ENCODE results near the gene EGFR.

EGFR gene

DNA sequence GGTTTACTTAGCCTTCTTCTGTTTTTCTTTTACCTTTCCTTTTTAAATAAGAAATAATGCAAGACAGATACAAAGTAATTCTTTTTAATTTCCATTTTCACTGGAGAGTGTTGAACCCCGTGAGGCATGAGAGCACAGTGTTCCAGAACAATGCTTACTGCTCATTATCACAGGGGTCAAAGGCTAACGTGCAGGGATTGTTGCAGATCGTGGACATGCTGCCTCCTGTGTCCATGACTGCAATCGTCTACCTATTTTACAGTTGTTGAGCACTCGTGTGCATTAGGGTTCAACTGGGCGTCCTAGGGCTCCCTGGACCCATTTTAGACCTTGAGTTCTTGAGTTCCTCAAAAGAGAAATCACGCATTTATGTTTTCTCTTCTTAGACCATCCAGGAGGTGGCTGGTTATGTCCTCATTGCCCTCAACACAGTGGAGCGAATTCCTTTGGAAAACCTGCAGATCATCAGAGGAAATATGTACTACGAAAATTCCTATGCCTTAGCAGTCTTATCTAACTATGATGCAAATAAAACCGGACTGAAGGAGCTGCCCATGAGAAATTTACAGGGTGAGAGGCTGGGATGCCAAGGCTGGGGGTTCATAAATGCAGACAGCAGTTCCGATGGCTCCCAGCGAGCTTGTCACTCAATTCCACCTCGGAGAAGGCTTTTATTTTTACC is 124.2 kb downstream of the EGFR start:
- DNase-seq: no peak

DNA sequence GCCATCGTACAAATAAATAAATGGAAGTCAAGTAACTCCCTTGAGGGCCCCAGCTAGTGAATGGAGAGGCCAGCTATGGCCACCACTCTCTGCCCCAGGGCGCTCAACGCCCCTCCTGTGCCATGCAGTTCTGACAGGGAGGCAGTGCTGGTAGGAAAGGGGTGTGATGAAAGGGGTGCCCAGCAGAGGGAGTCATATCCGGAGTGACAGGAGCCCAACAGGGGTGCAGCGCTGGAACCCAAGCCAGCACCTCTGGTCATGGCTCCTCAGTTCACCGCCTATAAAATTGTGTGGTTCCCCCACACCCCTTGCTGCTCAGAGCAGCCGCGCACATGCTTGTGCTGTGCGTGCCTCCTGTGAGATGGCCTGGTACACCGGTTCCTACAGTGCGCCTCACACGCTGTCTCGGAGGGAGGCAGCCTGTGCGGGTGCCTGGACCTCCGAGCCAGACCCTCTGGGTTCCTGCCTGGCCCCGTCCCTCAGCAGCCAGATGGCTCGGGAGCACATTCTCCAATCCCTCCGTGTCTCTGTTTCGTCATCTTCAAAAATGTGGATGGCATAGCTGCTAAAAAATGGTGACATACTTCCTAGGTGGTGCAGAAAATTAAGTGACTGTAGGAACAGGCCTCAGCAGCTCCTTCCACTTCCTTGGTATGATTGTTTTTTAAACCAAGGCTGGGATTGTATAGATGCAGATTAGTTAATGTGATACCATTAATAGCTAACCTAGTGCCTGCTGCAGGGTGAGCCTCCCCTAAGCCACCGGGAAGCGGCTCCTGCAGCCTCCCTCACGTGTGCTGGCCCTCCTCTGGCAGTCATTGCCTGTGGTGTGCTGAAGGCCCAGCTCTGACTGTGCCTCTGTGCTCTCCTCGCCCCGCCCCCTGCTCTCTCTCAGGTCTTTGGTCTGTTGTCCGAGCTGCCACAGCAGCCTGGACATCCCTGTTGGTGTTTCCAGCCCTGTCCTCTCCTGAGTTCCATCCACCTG is 125.8 kb downstream of the EGFR start:
- no peak for DNase-seq

DNA sequence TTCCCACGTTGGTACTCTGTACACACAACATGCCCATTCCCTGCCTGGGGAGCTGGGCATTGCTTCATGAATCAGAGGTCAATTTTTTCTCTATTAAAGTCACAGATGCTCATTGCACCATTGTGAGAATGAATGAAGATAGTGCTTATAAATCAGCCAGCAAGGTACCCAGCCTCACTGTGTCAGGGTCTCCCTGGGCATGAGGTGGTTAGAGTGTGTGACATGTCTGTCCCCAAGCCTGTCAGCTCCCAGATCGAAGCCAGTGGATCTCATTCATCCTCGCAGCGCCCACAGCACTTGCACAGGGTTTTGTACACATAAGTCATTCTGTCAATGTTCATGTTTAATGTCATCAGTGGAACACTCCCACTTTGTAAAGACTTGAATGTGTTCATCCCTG is 126.8 kb downstream of the EGFR start:
- no peak for DNase-seq

DNA sequence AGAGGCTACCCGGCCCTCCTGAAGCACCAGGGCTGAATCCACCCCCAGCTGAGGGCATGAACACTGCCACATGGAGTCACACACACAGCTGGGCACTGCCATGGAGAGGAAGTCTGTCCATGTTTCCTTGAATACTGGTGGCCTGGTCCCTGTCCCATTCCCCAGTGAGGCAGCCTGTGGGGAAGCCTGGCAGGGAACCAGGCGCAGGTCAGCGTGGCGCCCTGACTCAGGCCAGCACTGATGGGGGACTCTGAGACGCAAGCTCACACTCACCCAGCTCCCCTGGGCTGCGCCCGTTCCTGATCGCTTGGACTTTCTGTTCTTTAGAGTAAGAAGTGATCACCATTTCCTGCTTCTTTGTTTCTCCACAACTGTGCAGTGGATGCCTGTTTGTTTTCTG is 128.3 kb downstream of the EGFR start:
- DNase-seq: no peak

DNA sequence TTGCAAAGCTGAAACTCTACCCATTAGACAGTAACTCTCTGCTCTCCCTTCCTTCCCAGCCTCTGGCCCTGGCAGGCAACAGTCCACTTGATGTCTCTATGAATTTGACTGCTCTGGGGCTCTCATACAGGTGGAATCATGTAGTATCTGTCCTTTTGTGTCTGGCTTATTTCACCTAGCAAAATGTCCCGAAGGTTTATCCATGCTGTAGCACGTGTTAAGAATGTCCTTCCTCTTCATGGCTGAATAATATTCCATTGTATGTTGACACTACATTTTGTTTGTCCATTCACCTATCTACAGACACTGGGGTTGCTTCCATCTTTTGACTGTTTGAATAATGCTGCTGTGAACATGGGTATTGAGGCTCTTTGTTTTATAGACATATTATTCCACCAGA is 128.9 kb downstream of the EGFR start:
- no peak for DNase-seq

DNA sequence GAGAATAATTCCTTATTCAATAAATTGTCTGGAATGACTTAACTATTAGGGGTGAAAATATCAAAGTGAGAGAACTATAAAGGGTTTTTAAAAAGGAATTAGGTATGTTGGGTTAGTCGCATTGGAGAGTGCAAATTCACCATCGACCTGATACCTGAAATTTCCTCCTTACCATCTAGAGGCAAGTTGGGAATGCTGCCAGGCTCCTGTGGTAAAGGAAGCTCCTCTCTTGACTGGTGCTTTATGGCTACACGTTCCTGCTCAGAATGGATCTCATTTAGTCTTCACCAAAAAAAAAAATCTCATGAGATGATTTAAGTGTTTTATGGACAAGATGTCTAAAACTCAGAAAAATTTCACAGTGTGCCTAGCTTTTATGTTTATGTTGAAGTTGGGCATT is 129.8 kb downstream of the EGFR start:
- DNase-seq: no peak

DNA sequence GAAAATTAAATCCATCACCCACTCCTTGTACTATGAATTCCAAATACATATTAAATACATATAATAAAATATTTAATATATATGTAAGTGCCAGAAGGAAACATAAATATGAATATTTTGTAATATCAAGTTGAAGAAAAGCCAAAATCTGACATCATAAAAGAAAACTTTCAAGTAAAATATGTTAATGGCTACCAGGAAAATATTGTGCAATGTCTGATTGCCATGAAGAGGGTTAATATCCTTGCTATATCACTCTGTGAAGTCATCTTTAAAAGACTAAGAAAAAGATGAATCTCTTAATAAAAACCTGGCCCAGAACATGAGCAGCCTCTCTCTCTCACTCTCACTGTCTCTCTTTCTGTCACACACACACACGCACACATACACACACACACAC is 130.2 kb downstream of the EGFR start:
- DNase-seq: no peak

DNA sequence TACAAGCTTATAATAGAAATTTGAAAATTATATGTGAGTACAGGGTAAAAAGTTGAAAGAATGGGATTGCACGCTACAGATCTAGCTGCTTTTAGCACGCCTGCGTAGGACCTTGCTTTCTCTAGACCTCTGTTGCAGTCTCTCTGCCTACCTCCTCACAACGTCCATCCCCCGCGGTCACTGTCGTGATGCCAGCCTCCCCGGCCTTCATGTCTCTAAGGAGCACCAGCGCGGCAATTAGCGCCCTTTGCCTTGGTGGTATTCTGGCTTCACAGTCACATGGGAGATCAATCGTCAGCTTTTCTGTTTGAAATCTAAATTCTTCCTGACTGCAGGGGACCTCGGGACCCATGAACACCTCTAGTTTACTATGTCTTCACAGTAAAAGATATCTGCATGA is 131.3 kb downstream of the EGFR start:
- no peak for DNase-seq

DNA sequence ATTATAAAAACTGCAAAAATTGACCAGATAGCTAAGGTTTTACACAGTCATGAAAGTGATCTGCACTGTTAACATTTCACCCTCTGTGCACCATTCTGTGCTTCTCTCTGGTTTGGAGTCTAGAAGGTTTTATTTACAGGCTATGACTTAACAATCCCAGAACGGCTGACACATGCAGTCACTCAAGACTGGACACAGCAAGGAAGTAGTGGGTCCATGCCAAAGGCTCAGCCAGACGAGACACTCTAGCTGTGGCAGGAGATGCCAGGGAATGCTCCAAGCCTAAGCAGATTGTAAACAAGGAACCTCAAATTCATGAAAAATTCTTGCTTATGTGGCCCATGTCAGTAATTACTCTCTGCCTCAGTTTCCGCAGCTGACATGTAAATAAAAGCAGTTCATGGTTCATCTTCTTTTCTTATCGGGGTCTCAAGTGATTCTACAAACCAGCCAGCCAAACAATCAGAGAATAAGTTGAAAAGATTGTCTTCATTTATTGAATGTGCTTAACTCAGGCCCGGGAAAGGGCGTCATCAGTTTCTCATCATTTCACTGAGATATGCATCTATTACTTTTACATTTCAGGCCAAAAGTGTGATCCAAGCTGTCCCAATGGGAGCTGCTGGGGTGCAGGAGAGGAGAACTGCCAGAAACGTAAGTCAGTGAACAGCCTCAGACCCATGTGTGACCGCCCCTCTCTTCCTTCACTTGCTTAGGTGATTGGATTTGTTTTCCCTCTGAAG is 132.1 kb downstream of the EGFR start:
- DNase-seq: no peak

DNA sequence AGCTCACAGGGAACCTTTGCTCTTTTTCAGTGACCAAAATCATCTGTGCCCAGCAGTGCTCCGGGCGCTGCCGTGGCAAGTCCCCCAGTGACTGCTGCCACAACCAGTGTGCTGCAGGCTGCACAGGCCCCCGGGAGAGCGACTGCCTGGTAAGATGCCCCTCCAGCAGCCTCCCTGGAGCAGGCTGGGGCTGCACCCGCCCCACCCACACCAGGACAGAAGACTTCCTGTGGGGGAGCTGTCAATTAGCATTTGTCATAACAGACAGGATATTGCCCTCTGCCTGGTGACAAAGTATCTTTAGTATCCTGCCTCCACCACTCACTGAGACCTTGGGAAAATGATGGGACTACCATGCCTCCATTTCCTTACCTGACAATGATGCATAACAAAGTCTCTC is 133.7 kb downstream of the EGFR start:
- DNase-seq: no peak

DNA sequence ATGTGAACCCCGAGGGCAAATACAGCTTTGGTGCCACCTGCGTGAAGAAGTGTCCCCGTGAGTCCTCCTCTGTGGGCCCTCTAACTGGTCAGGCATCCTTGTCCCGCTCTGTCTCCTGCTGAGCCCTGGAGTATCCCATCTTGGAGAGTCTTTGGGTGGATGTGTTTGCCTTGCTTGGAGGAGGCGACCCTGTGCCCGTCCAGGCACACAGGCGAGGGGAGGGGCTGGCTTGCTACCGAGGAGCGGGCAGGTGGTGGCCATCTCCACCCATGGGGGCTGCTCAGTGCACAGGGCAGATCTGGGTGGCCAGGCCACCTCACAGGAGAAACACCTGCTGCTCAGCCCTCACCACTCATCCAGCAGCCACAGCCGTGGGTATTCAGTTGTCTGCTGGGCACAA is 135.3 kb downstream of the EGFR start:
- no peak for DNase-seq

DNA sequence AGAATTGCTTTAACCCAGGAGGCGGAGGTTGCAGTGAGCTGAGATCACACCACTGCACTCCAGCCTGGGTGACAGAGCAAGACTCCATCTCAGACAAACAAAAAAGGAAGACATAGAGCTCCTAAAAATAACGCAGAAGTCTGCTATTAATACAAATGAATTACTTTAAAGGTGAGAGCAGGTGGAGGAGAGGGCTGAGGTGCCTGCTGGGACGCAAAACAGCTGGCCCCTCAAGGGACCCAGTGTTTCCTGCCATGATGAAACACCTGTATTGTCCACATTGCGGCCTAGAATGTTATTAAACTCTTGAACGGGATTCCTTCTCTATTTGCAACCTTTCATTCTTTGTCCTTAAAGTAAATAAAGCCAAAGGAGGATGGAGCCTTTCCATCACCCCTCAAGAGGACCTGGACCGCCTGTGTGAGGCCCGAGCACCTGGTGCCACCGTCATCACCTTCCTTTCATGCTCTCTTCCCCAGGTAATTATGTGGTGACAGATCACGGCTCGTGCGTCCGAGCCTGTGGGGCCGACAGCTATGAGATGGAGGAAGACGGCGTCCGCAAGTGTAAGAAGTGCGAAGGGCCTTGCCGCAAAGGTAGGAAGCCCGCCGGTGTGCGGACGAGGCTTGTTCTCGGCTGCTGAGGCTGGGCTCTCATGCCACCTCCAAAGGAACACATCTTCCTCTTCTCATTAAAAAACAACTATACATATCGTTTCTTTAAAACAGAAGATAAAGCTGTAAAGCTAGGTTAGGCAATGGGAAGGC is 136.7 kb downstream of the EGFR start:
- no peak for DNase-seq

DNA sequence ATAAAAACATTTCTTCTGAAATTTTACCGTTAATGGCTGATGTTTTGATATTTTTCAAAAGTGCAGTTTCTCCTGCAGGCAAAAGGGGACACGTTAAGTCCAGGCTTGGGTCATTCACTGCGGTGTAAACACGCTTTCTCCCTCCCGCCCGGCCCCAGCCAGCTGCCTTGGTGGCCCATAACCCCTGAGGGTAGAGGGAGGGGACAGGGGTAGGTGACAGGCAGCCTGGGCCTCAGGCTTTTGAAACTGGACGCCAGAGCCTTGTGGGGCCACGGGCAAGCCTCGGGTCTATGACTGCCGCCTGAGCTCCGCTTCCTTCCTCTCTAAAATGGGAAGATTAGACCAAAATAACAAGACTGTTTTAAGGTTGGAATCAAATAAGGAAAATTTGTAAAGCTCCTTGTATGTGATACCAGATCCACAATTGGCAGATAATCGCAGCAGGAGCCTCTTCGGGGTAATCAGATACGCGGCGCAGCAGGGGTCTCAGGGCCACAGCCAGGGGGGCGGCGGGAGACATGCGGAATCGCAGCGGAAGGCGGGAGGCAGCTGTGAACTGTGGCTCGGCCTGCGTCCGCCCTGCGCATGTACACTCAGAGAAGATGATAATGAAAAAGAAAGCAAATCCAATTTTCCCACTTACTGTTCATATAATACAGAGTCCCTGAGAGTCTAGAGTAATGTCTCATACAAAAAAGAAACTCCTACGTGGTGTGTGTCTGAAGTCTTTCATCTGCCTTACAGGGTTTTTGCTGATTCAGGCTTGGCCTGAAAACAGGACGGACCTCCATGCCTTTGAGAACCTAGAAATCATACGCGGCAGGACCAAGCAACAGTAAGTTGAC is 138.3 kb downstream of the EGFR start:
- DNase-seq: no peak

DNA sequence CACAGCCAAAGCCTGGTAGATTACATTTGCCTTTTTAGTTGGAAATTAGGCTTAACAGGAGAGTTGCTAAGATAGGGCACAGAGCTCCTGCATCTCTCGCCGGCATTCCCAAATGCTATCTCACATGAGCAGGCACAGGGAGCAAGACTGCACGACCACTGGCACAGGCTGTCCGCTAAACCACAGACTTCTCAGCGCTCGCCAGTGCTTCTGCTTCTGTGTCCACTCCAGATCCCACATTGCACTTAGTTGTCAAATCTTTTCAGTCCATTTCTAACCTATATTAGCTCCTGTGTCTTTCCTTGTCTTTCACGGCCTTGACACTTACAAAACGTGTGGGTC is 138.9 kb downstream of the EGFR start:
- no peak for DNase-seq

DNA sequence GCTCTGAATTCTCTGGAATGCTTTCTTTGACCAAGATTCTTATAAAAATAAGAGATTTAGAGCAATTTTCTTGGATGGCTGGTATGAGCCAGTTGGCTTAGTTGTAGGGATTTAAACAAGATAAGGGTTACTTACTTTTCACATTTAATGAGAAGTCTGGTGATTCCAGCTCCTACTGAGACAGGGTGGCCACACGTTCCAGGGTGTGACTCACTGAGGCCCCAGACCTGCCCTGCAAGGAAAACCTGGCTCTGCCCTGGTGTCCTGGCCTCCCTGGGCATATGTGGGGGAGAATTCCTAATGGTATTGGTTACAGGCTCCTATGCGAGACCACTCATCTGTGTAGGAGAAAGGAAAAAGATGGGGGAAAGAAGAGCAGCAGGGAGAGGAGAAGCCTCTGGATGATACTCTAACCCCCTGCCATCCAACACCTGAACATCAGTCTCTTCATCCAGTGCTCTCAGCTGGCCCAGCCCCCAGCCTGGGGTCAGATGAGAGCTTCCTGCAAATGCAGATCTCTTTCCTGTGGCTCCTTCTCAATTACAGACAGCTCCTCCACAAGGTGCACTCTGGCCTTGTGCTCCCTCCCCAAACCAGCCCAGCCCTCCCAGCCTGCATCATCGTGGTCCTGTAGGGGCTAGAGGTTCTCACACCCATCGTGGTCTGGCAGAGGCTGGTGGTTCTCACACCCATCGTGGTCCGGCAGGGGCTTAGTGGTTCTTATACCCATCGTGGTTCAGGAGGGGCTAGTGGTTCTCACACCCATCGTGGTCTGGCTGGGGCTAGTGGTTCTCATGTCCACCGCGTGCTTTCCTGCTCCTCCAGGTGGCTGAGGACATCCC is 139.9 kb downstream of the EGFR start:
- DNase-seq: no peak

DNA sequence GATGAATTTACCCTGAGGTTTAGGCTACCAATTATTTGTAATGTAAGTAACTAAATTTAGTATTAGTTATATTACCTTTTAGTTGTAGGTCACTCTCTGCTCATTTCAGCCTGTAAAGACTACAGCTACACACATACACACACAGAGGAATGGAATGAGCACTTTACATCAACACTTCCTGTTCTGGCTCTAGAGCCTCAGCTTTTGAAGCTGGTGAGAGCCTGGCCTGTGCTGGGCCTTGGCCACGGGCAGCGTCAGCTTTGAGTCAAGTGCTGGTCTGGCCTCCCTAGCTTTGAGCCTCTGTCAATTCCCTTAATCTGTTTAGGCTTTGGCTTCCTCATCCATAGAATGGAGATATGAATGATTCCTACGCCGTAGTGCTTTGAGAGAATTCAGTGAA is 141.7 kb downstream of the EGFR start:
- DNase-seq: no peak

DNA sequence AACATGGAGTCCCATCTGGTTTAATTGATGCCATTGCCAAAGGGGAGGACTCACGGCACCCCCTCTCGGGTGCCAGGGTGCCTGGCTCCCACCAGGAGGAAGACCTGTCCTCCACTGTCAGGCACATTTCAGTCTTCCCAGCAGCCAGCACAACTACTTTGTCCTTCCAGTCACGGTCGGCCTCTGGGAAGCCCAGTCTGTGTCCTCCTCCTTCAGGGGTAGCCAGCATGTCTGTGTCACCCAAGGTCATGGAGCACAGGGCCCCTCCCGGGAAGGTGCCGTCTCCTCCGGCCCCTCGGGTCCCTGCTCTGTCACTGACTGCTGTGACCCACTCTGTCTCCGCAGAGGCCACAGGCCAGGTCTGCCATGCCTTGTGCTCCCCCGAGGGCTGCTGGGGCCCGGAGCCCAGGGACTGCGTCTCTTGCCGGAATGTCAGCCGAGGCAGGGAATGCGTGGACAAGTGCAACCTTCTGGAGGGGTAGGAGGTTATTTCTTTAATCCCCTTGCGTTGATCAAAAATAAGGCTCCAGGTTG is 142.4 kb downstream of the EGFR start:
- no peak for DNase-seq

DNA sequence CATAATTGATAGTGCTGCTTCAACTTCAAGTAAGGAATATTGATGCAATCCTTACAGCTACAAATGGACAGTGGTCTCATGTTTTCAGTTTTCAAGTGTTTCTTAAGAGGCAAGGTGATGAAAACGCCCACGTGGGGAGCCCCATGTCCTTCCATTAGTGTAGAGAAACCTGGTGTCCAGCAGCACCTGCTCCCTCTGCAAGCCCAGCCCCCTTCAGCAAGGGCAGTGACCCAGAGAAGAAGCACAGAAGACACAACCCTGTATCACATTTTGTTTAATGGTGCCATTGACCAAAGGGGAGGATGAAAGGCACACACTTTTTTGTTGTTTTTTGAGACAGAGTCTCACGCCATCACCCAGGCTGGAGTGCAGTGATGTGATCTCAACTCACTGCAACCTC is 143.7 kb downstream of the EGFR start:
- no peak for DNase-seq

DNA sequence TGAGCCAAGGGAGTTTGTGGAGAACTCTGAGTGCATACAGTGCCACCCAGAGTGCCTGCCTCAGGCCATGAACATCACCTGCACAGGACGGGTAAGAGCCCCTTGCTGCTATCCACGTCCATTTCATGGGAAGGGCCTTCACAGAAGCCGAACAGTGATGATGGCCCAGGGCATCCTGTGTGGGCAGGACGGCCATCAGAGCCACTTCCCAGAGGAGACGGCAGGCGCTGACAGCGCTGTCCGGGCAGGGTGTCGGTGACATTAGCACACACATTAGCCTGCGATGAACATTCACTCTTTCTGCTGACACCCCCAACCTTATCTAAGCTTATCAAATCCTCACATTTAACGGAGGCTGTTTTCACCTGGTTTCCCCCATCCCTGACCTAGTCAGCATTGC is 144.9 kb downstream of the EGFR start:
- DNase-seq: no peak
